GM10248 (cell line): ENCODE results near the gene IL1B.
A peak's percentile ranks its signal among the peaks of the same experiment; 100 is the strongest.

Experiments
- CTCF ChIA-PET: fragments of 300-600 bp; sonication (Branson Sonifier 250); formaldehyde crosslinking; extraction: SDS; loops from one replicate; lab custom pipeline; 2021; ENCODE audit warnings: antibody characterized with exemption; lab: Yijun Ruan, JAX
- POLR2A ChIA-PET: fragments of 350-650 bp; sonication (Branson Sonifier 250); formaldehyde crosslinking; extraction: SDS; loops from one replicate; lab custom pipeline; 2020; ENCODE audit warnings: antibody characterized with exemption; lab: Yijun Ruan, JAX
- DNase-seq: peaks from one replicate; pipeline ENCODE4 v3.0.0; 2012; ENCODE audit errors: extremely low spot score
- TF ChIP-seq, protein P1 (sequence below): IDR thresholded peaks from 2 replicates; pipeline ENCODE4 v1.5.1; 2012; ENCODE audit warnings: mild to moderate bottlenecking, low read depth; ENCODE audit errors: extremely low read depth, missing control alignments, control extremely low read depth

The IL1B gene

DNA sequence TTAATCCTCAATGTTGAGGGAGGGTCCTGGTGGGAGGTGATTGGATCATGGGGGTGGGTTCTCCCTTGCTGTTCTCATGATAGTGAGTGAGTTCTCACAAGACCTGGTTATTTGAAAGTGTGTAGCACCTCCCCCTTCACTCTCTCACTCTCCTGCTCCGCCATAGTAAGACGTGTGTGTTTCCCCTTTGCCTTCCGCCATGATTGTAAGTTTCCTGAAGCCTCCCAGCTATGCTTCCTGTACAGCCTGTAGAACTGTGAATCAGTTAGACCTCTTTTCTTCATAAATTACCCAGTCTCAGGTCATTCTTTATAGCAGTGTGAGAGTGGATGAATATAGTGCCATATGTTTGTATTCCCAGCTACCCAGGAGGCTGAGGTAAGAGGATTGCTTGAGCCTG, 9.6 kb downstream of the IL1B start:
- TF ChIP-seq, protein P1, sequence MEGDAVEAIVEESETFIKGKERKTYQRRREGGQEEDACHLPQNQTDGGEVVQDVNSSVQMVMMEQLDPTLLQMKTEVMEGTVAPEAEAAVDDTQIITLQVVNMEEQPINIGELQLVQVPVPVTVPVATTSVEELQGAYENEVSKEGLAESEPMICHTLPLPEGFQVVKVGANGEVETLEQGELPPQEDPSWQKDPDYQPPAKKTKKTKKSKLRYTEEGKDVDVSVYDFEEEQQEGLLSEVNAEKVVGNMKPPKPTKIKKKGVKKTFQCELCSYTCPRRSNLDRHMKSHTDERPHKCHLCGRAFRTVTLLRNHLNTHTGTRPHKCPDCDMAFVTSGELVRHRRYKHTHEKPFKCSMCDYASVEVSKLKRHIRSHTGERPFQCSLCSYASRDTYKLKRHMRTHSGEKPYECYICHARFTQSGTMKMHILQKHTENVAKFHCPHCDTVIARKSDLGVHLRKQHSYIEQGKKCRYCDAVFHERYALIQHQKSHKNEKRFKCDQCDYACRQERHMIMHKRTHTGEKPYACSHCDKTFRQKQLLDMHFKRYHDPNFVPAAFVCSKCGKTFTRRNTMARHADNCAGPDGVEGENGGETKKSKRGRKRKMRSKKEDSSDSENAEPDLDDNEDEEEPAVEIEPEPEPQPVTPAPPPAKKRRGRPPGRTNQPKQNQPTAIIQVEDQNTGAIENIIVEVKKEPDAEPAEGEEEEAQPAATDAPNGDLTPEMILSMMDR, result no peak
- DNase-seq, result no peak
- ChIA-PET CTCF (interaction anchor here (1.2 to 1.5 kb wide), 3 partner anchors 13 to 77 kb away, joined by 3 to 4 read pairs (median 4); no protein-coding TSS in a partner anchor), POLR2A (no interaction called here)

DNA sequence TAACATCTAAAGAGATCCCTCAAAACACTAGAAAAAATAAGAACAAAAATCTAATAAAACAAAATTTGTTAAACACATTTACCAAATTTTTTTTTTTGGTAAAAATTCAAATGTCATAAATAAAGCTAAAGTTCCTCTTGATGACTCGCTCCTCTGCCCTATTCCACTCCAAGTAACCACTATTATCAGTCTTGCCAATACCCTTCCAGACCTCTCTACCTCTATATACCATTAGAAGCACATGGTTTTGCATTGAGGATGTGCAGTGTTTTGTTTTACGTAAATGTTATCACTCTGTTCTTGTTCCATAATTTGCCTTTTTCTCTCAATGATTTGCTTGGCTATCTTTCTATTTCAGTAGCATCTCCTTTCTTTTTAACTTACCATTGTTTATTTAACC, 10.9 kb downstream of the IL1B start:
- POLR2A ChIA-PET, result no interaction called here
- CTCF ChIA-PET, result no interaction called here
- TF ChIP-seq, protein P1, result no peak
- no peak for DNase-seq

DNA sequence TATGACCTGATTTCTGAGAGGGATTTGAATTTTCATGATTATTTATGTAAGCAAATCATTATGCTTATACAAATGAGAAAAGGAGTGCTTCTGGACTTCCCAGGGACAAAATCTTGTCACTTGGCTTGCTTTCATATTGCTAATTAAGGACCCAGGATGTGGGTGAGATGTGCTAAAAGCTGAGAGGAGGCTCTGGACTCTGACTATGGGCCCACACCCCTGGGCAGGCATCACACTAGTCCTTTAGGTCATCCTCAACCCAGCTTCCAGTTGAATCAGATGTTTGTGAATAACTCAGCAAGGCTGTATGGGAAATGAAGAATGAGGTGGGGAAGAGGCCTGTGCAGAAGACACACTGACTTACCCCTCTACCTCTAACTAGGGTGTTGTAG, 11.9 kb downstream of the IL1B start:
- CTCF ChIA-PET, result interaction anchor here (0.9 to 1.0 kb wide), 2 partner anchors 11 to 61 kb away, joined by 3 read pairs; partner anchors contain the start of gene IL1B
- no peak for DNase-seq
- POLR2A ChIA-PET, result no interaction called here
- TF ChIP-seq, protein P1, result no peak

DNA sequence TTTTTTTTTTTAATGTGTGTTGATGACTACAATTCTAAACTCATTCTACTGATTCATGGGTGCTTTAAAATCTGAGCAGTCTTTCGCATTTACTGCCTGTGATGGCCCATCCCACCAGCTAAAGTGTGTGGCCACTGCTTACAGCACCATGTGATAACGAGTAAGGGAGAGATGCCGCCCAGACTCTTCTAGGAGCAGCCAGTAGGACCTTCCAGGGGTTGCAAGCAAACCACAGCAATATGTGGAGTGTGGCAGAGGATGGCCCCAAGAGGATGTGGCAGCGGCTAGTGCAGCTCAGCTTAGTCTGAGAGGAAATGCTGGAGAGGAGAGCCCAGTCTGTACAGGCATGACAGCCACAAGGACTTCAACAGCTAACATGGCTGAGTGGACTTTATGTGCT, 14.9 kb downstream of the IL1B start:
- DNase-seq, result no peak
- TF ChIP-seq, protein P1, result no peak
- CTCF ChIA-PET, result interaction anchor here (1.1 to 2.7 kb wide), 6 partner anchors 9 to 64 kb away, joined by 3 to 9 read pairs (median 4); no protein-coding TSS in a partner anchor
- POLR2A ChIA-PET, result no interaction called here

DNA sequence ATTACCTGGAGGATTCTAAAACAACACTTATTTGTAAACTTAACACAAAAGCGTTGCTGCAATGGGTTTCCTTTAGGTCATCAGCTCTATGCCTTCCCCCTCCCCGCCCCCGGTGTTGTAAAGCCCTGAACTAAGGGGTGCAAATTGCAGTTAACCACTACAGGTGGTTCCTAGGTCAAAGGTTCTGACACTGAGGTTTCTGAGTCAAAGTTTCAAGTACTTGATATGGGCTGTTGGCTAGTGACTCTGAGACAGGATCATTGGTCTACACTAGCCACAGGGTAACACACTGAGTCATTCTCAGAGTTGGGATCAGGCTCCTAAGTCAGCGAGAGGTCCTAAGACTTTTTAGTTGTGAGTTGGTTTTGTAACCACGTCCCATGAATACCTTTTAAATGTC, 15.4 kb downstream of the IL1B start:
- POLR2A ChIA-PET, result no interaction called here
- CTCF ChIA-PET, result interaction anchor here (1.2 to 2.7 kb wide), 2 partner anchors 59 to 65 kb away, joined by 4 to 9 read pairs; no protein-coding TSS in a partner anchor
- TF ChIP-seq, protein P1, result no peak
- peak; percentile 73 for DNase-seq

DNA sequence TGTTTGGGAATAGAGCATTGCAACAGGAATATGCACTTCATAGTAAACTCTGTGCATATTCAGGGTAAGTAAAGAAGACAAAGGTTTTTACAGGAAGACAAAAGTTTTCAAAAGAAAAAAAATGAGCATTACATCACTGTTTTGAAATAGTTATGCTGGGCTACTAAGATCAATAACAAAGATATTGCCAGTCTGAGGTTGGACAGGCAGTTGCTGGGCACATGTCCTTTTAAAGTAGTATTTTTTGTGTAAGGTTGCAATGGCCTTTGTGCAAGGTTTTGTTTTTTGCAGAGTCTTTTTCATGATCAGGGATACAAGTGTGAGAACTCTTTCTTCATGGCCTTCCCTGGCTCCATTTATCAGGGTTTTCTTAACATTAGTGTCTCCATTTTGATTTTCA, 16.2 kb downstream of the IL1B start:
- POLR2A ChIA-PET, result no interaction called here
- CTCF ChIA-PET, result interaction anchor here (1.1 to 2.7 kb wide), 3 partner anchors 10 to 65 kb away, joined by 3 to 9 read pairs (median 5); no protein-coding TSS in a partner anchor
- TF ChIP-seq, protein P1, result no peak

More for the DNA sequence above, 16.2 kb downstream of the IL1B start:
- DNase-seq, result no peak
